Activated effector memory CD4-positive, alpha-beta T cell treated with anti-CD3 and anti-CD28 coated beads, Interleukin-2, amount 50 U/mL, for 16 hours (primary cell): Measurements from ENCODE around the gene DHX8.
A peak's percentile ranks its signal among the peaks of the same experiment; 100 is the strongest.

Experiments used
- DNase-seq: peaks from one replicate; pipeline ENCODE4 v3.0.0-alpha.2; 2020

DHX8 gene

GRCh38 chr17:43526886-43527648 lies 43.3 kb downstream of the DHX8 start:
- DNase-seq = peak; percentile 27

GRCh38 chr17:43528319-43528987 lies 44.7 kb downstream of the DHX8 start:
- no peak for DNase-seq

GRCh38 chr17:43528988-43529814 lies 45.4 kb downstream of the DHX8 start:
- no peak for DNase-seq

GRCh38 chr17:43529947-43530287 lies 46.1 kb downstream of the DHX8 start:
- DNase-seq = no peak

GRCh38 chr17:43530288-43531081 lies 46.7 kb downstream of the DHX8 start:
- no peak for DNase-seq

- DNase-seq = no peak
Observed at GRCh38 chr17:43531082-43531378, 47.3 kb downstream of the DHX8 start.

GRCh38 chr17:43531955-43532354 lies 48.2 kb downstream of the DHX8 start:
- no peak for DNase-seq

- DNase-seq = no peak
Observed at GRCh38 chr17:43532581-43532980, 48.8 kb downstream of the DHX8 start.

GRCh38 chr17:43533699-43534098 lies 49.9 kb downstream of the DHX8 start:
- DNase-seq = no peak

- DNase-seq = no peak
Observed at GRCh38 chr17:43534909-43535308, 51.1 kb downstream of the DHX8 start.

- no peak for DNase-seq
Observed at GRCh38 chr17:43536236-43536992, 52.6 kb downstream of the DHX8 start.

- DNase-seq = no peak
Observed at GRCh38 chr17:43540821-43541674, 57.3 kb downstream of the DHX8 start.

GRCh38 chr17:43542859-43543258 lies 59.1 kb downstream of the DHX8 start:
- DNase-seq = no peak

GRCh38 chr17:43543300-43543699 lies 59.5 kb downstream of the DHX8 start:
- DNase-seq = no peak

- DNase-seq = no peak
Observed at GRCh38 chr17:43543771-43544575, 60.2 kb downstream of the DHX8 start.

GRCh38 chr17:43545383-43545632 lies 61.5 kb downstream of the DHX8 start:
- DNase-seq = peak; percentile 71

- DNase-seq = peak; percentile 96
Observed at GRCh38 chr17:43546319-43547188, 62.8 kb downstream of the DHX8 start, which contains the start of gene ETV4. TSS of gene ETV4 (minus strand) at chr17:43546340. CDS start at chr17:43545617, 723 bp downstream.

GRCh38 chr17:43547189-43547550 lies 63.4 kb downstream of the DHX8 start:
- DNase-seq = no peak

- DNase-seq = no peak
Observed at GRCh38 chr17:43547659-43548256, 64.0 kb downstream of the DHX8 start.
